ENCODE results near the gene ZNF559. TPM values are rescaled to one million over a fixed set of nuclear protein-coding genes. Genes with fewer than 3 reads are reported as not detected.

Gene ZNF559
- total and polyA plus RNA-seq, 2 donors (not counting 1 experiment from before 2014, with no cell fraction given), result 23.9 to 49.3 TPM

GRCh38 chr19:9296336-9296735, 27.6 kb upstream of the ZNF559 start:
- Mint-ChIP-seq H3K27ac (no peak overlapping the region), H3K4me3 (no peak overlapping the region), H3K27me3 (no peaks in the 10 kb centered on the region), H3K4me1 (no peaks in the 10 kb centered on the region), H3K9me3 (ENCODE audit: insufficient read depth) (peaks cover 36% of the 10 kb centered on the region)
- Histone ChIP-seq H4K20me1 (ENCODE audit: control insufficient read depth, insufficient read depth, low read length, poor library complexity, severe bottlenecking) (no peaks in the 10 kb centered on the region), H3K4me2 (replicated peaks; ENCODE audit: low read depth, low read length, poor library complexity, severe bottlenecking) (no peak overlapping the region), H3K36me3 (replicated peaks in 1 of 2; ENCODE audit: control extremely low read depth in 1 of 2, control insufficient read depth in 1 of 2, extremely low read depth in 1 of 2, insufficient read depth in 2 of 2, low read length in 1 of 2) (peaks cover 28 to 61% of the 10 kb centered on the region in 2 experiments), H3K4me3 (ENCODE audit: control extremely low read depth in 1 of 5, extremely low read depth in 1 of 5, insufficient read depth in 1 of 5, low read depth in 2 of 5, low read length in 4 of 5) (peak overlapping the region in 1 of 5 experiments; percentile 30), H2AFZ (ENCODE audit: insufficient read depth, low read depth, low read length, poor library complexity, severe bottlenecking) (no peak overlapping the region), H3K9ac (ENCODE audit: low read length) (no peak overlapping the region), H3K27me3 (replicated peaks in 1 of 4; ENCODE audit: control extremely low read depth in 1 of 4, control insufficient read depth in 3 of 4, insufficient read depth in 4 of 4, low read length in 3 of 4) (no peaks in the 10 kb centered on the region), H3K79me2 (ENCODE audit: control insufficient read depth, insufficient read depth, low read length) (peaks cover 5% of the 10 kb centered on the region), H3K4me1 (ENCODE audit: control insufficient read depth in 2 of 2, insufficient read depth in 2 of 2, low read length in 2 of 2) (no peaks in the 10 kb centered on the region), H3K27ac (ENCODE audit: low read length in 2 of 2) (no peak overlapping the region), H3K9me3 (ENCODE audit: control extremely low read depth in 1 of 3, control insufficient read depth in 2 of 3, insufficient read depth in 1 of 3, low read length in 2 of 3) (peaks cover 32 to 84% (median 44%) of the 10 kb centered on the region in 3 donors)
- no peak for DNase-seq
- ChIA-PET POLR2A (no interaction called here), CTCF (no interaction called here)
- intact Hi-C loops (cut with micrococcal nuclease), result loop anchor here (10.0 kb wide), 1 partner anchor 48 kb away; no protein-coding TSS in a partner anchor
- ATAC-seq (ENCODE audit: low read depth), result no peak
- no CpG with 5 or more reads among the region's 2 CpGs for WGBS (ENCODE audit: insufficient coverage)
- TF ChIP-seq EZH2 (IDR thresholded peaks at IDR 0.05; ENCODE audit: borderline replicate concordance, insufficient read depth, low read depth, low read length, poor library complexity, severe bottlenecking), result no peak
- TF ChIP-seq, protein P1, sequence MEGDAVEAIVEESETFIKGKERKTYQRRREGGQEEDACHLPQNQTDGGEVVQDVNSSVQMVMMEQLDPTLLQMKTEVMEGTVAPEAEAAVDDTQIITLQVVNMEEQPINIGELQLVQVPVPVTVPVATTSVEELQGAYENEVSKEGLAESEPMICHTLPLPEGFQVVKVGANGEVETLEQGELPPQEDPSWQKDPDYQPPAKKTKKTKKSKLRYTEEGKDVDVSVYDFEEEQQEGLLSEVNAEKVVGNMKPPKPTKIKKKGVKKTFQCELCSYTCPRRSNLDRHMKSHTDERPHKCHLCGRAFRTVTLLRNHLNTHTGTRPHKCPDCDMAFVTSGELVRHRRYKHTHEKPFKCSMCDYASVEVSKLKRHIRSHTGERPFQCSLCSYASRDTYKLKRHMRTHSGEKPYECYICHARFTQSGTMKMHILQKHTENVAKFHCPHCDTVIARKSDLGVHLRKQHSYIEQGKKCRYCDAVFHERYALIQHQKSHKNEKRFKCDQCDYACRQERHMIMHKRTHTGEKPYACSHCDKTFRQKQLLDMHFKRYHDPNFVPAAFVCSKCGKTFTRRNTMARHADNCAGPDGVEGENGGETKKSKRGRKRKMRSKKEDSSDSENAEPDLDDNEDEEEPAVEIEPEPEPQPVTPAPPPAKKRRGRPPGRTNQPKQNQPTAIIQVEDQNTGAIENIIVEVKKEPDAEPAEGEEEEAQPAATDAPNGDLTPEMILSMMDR (IDR thresholded peaks at IDR 0.05), result no peak

DNA sequence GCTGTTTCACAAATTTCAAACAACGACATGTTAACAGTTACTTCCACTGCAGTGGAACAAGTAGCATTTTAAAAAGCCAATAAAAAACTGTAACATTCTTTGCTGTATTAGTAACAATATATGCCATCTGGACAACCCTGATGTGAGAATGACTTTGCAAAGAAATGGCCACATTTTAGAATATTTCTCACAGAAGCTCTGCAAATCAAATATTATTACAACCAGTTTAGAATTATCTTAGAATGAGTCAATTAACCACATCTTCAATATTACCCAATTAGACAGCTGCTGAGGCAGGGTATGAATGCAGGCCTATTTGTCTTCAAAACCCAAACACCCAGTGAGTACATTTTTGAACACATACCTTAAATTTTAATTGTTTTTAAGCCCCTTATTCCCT, 17.5 kb upstream of the ZNF559 start:
- H3K4me2 ChIP-seq (replicated peaks; ENCODE audit: low read depth, low read length, poor library complexity, severe bottlenecking), result no peak overlapping the region
- H3K36me3 ChIP-seq (replicated peaks in 1 of 2; ENCODE audit: control extremely low read depth in 1 of 2, control insufficient read depth in 1 of 2, extremely low read depth in 1 of 2, insufficient read depth in 2 of 2, low read length in 1 of 2), result peaks cover 16 to 37% of the 10 kb centered on the region in 2 experiments
- H2AFZ ChIP-seq (ENCODE audit: insufficient read depth, low read depth, low read length, poor library complexity, severe bottlenecking), result no peak overlapping the region
- H3K4me1 ChIP-seq (ENCODE audit: control insufficient read depth in 2 of 2, insufficient read depth in 2 of 2, low read length in 2 of 2), result peaks cover 9 to 12% of the 10 kb centered on the region in 2 donors
- Mint-ChIP-seq H3K27ac (no peak overlapping the region), H3K4me3 (no peak overlapping the region), H3K4me1 (peaks cover 22% of the 10 kb centered on the region), H3K9me3 (ENCODE audit: insufficient read depth) (peaks cover 8% of the 10 kb centered on the region), H3K27me3 (no peaks in the 10 kb centered on the region)
- WGBS (ENCODE audit: insufficient coverage), result no CpG with 5 or more reads among the region's 1 CpG
- intact Hi-C loops (cut with micrococcal nuclease), result loop anchor here (5.0 kb wide), 1 partner anchor 99 kb away; no protein-coding TSS in a partner anchor
- H3K4me3 ChIP-seq (ENCODE audit: control extremely low read depth in 1 of 5, extremely low read depth in 1 of 5, insufficient read depth in 1 of 5, low read depth in 2 of 5, low read length in 4 of 5), result no peak overlapping the region
- no peak for ATAC-seq (ENCODE audit: low read depth)
- H3K79me2 ChIP-seq (ENCODE audit: control insufficient read depth, insufficient read depth, low read length), result peaks cover 49% of the 10 kb centered on the region
- ChIA-PET CTCF (no interaction called here), POLR2A (no interaction called here)
- no peaks in the 10 kb centered on the region for H4K20me1 ChIP-seq (ENCODE audit: control insufficient read depth, insufficient read depth, low read length, poor library complexity, severe bottlenecking)
- DNase-seq, result no peak
- H3K9ac ChIP-seq (ENCODE audit: low read length), result no peak overlapping the region
- peaks cover 6 to 52% (median 19%) of the 10 kb centered on the region in 3 donors for H3K9me3 ChIP-seq (ENCODE audit: control extremely low read depth in 1 of 3, control insufficient read depth in 2 of 3, insufficient read depth in 1 of 3, low read length in 2 of 3)
- no peak overlapping the region for H3K27ac ChIP-seq (ENCODE audit: low read length in 2 of 2)
- TF ChIP-seq, protein P1 (IDR thresholded peaks at IDR 0.05), result no peak
- TF ChIP-seq EZH2 (IDR thresholded peaks at IDR 0.05; ENCODE audit: borderline replicate concordance, insufficient read depth, low read depth, low read length, poor library complexity, severe bottlenecking), result no peak
- no peaks in the 10 kb centered on the region for H3K27me3 ChIP-seq (replicated peaks in 1 of 4; ENCODE audit: control extremely low read depth in 1 of 4, control insufficient read depth in 3 of 4, insufficient read depth in 4 of 4, low read length in 3 of 4)

Data from B cell (primary cell).